ENCODE data around the gene SLC12A7.

The SLC12A7 gene

GRCh38 chr5:1075931-1076330 lies 35.9 kb downstream of the SLC12A7 start:
- H3K9me3 ChIP-seq (ENCODE audit: control insufficient read depth, insufficient read depth, low read depth, low read length) = no peaks in the 10 kb centered on the region
- ChIA-PET POLR2A (no interaction called here), CTCF (no interaction called here)
- no peak overlapping the region for H3K27ac ChIP-seq (ENCODE audit: extremely low read depth, low read depth, low read length)
- no peak overlapping the region for H3K4me3 ChIP-seq (ENCODE audit: low read depth, low read length)
- TF ChIP-seq ZNF341 (tag by site-specific recombination; IDR thresholded peaks at IDR 0.05; ENCODE audit: low read depth) = no peak
- no peak for TF ChIP-seq ZNF768 (tag by site-specific recombination; IDR thresholded peaks at IDR 0.05)
- no peak for TF ChIP-seq ZNF560 (tag by site-specific recombination; IDR thresholded peaks at IDR 0.05; ENCODE audit: borderline replicate concordance)
- TF ChIP-seq ZNF639 (tag by site-specific recombination; IDR thresholded peaks at IDR 0.05) = no peak
- TF ChIP-seq ZBTB21 (tag by site-specific recombination; IDR thresholded peaks at IDR 0.05) = no peak
- no peak for TF ChIP-seq BCL6B (tag by site-specific recombination; IDR thresholded peaks at IDR 0.05)
- TF ChIP-seq ZNF292 (tag by site-specific recombination; IDR thresholded peaks at IDR 0.05; ENCODE audit: borderline replicate concordance, low read depth) = no peak
- peaks cover 0 to 54% of the 10 kb centered on the region in 2 experiments; a peak in 2 of 3 replicates for H3K36me3 ChIP-seq (ENCODE audit: control insufficient read depth in 2 of 2, insufficient read depth in 1 of 2, low read length in 2 of 2)
- H3K4me1 ChIP-seq (ENCODE audit: control insufficient read depth, insufficient read depth, low read length) = no peaks in the 10 kb centered on the region

GRCh38 chr5:1075555-1075881 lies 36.3 kb downstream of the SLC12A7 start:
- H3K4me3 ChIP-seq (ENCODE audit: low read depth, low read length) = no peak overlapping the region
- CTCF ChIA-PET = no interaction called here
- H3K27ac ChIP-seq (ENCODE audit: extremely low read depth, low read depth, low read length) = no peak overlapping the region
- no peaks in the 10 kb centered on the region for H3K9me3 ChIP-seq (ENCODE audit: control insufficient read depth, insufficient read depth, low read depth, low read length)
- H3K36me3 ChIP-seq (ENCODE audit: control insufficient read depth in 2 of 2, insufficient read depth in 1 of 2, low read length in 2 of 2) = peaks cover 0 to 52% of the 10 kb centered on the region in 2 experiments; a peak in 1 of 3 replicates
- POLR2A ChIA-PET = no interaction called here
- no peaks in the 10 kb centered on the region for H3K4me1 ChIP-seq (ENCODE audit: control insufficient read depth, insufficient read depth, low read length)
- TF ChIP-seq, protein P1, sequence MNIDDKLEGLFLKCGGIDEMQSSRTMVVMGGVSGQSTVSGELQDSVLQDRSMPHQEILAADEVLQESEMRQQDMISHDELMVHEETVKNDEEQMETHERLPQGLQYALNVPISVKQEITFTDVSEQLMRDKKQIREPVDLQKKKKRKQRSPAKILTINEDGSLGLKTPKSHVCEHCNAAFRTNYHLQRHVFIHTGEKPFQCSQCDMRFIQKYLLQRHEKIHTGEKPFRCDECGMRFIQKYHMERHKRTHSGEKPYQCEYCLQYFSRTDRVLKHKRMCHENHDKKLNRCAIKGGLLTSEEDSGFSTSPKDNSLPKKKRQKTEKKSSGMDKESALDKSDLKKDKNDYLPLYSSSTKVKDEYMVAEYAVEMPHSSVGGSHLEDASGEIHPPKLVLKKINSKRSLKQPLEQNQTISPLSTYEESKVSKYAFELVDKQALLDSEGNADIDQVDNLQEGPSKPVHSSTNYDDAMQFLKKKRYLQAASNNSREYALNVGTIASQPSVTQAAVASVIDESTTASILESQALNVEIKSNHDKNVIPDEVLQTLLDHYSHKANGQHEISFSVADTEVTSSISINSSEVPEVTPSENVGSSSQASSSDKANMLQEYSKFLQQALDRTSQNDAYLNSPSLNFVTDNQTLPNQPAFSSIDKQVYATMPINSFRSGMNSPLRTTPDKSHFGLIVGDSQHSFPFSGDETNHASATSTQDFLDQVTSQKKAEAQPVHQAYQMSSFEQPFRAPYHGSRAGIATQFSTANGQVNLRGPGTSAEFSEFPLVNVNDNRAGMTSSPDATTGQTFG (tag by site-specific recombination; IDR thresholded peaks at IDR 0.05; ENCODE audit: borderline replicate concordance) = no peak
- TF ChIP-seq ZNF280D (tag by site-specific recombination; IDR thresholded peaks at IDR 0.05) = no peak
- TF ChIP-seq ZNF654 (tag by site-specific recombination; IDR thresholded peaks at IDR 0.05; ENCODE audit: low read depth) = no peak
- no peak for TF ChIP-seq ZNF274 (IDR thresholded peaks at IDR 0.05; ENCODE audit: low read length)
- TF ChIP-seq ZNF274 (tag by site-specific recombination; IDR thresholded peaks at IDR 0.05; ENCODE audit: borderline replicate concordance) = no peak
- no peak for TF ChIP-seq ZSCAN16 (tag by site-specific recombination; IDR thresholded peaks at IDR 0.05)
- TF ChIP-seq ZBTB7A (tag by site-specific recombination; IDR thresholded peaks at IDR 0.05; ENCODE audit: low read depth) = no peak
- no peak for TF ChIP-seq TRIM28 (IDR thresholded peaks at IDR 0.05; ENCODE audit: borderline replicate concordance, low read length)
- TF ChIP-seq, protein P2, sequence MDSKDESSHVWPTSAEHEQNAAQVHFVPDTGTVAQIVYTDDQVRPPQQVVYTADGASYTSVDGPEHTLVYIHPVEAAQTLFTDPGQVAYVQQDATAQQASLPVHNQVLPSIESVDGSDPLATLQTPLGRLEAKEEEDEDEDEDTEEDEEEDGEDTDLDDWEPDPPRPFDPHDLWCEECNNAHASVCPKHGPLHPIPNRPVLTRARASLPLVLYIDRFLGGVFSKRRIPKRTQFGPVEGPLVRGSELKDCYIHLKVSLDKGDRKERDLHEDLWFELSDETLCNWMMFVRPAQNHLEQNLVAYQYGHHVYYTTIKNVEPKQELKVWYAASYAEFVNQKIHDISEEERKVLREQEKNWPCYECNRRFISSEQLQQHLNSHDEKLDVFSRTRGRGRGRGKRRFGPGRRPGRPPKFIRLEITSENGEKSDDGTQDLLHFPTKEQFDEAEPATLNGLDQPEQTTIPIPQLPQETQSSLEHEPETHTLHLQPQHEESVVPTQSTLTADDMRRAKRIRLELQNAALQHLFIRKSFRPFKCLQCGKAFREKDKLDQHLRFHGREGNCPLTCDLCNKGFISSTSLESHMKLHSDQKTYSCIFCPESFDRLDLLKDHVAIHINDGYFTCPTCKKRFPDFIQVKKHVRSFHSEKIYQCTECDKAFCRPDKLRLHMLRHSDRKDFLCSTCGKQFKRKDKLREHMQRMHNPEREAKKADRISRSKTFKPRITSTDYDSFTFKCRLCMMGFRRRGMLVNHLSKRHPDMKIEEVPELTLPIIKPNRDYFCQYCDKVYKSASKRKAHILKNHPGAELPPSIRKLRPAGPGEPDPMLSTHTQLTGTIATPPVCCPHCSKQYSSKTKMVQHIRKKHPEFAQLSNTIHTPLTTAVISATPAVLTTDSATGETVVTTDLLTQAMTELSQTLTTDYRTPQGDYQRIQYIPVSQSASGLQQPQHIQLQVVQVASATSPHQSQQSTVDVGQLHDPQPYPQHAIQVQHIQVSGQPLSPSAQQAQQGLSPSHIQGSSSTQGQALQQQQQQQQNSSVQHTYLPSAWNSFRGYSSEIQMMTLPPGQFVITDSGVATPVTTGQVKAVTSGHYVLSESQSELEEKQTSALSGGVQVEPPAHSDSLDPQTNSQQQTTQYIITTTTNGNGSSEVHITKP (tag by site-specific recombination; IDR thresholded peaks at IDR 0.05) = no peak
- no peak for TF ChIP-seq ZNF398 (tag by site-specific recombination; IDR thresholded peaks at IDR 0.05)
- TF ChIP-seq ZNF664 (tag by site-specific recombination; IDR thresholded peaks at IDR 0.05) = no peak
- TF ChIP-seq ZNF514 (tag by site-specific recombination; IDR thresholded peaks at IDR 0.05) = no peak
- no peak for TF ChIP-seq ZIC2 (tag by site-specific recombination; IDR thresholded peaks at IDR 0.05)
- TF ChIP-seq KLF17 (tag by site-specific recombination; IDR thresholded peaks at IDR 0.05) = no peak
